GM10266 (cell line): Measurements from ENCODE around the gene TEX14.
"Not testable (repeated sequence)": the region's sequence is repeated elsewhere in the genome, so short reads cannot be mapped to it uniquely, and the experiment has no call there.

Experiments
- DNase-seq: peaks from one replicate; pipeline ENCODE4 v3.0.0; 2012; ENCODE audit errors: extremely low spot score
- CTCF ChIP-seq: IDR thresholded peaks from 2 replicates; pipeline ENCODE4 v1.5.1; 2012; ENCODE audit warnings: mild to moderate bottlenecking, low read depth; ENCODE audit not compliant: control insufficient read depth, insufficient read depth; ENCODE audit errors: missing control alignments

The TEX14 gene

GRCh38 chr17:58557981-58558380, 133.9 kb downstream of the TEX14 start:
- no peak for TF ChIP-seq CTCF
- DNase-seq: no peak

- no peak for DNase-seq
Measured at GRCh38 chr17:58556833-58557250, 135.0 kb downstream of the TEX14 start.

GRCh38 chr17:58555109-58555508, 136.7 kb downstream of the TEX14 start:
- DNase-seq: not testable (repeated sequence)

More at GRCh38 chr17:58556833-58557250, 135.0 kb downstream of the TEX14 start:
- no peak for TF ChIP-seq CTCF

GRCh38 chr17:58541249-58541648, 150.6 kb downstream of the TEX14 start:
- no peak for DNase-seq
- TF ChIP-seq CTCF: peak; percentile 43

- DNase-seq: no peak
- no peak for TF ChIP-seq CTCF
Measured at GRCh38 chr17:58539698-58540097, 152.1 kb downstream of the TEX14 start.

GRCh38 chr17:58538811-58539409, 152.9 kb downstream of the TEX14 start:
- no peak for DNase-seq
- no peak for TF ChIP-seq CTCF

GRCh38 chr17:58537266-58537665, 154.6 kb downstream of the TEX14 start:
- DNase-seq: no peak
- TF ChIP-seq CTCF: no peak

- no peak for TF ChIP-seq CTCF
- DNase-seq: no peak
Measured at GRCh38 chr17:58536542-58536941, 155.3 kb downstream of the TEX14 start.
